Smooth muscle cell of the brain vasculature (primary cell): ENCODE results near the gene ASPHD1.
A peak's percentile ranks its signal among the peaks of the same experiment; 100 is the strongest.
"Not testable (repeated sequence)": the region's sequence is repeated elsewhere in the genome, so short reads cannot be mapped to it uniquely, and the experiment has no call there.

Source experiments
- DNase-seq: peaks from one replicate; pipeline ENCODE4 v3.0.0-alpha.2; 2012; ENCODE audit warnings: low read depth, low spot score

The ASPHD1 gene

DNA sequence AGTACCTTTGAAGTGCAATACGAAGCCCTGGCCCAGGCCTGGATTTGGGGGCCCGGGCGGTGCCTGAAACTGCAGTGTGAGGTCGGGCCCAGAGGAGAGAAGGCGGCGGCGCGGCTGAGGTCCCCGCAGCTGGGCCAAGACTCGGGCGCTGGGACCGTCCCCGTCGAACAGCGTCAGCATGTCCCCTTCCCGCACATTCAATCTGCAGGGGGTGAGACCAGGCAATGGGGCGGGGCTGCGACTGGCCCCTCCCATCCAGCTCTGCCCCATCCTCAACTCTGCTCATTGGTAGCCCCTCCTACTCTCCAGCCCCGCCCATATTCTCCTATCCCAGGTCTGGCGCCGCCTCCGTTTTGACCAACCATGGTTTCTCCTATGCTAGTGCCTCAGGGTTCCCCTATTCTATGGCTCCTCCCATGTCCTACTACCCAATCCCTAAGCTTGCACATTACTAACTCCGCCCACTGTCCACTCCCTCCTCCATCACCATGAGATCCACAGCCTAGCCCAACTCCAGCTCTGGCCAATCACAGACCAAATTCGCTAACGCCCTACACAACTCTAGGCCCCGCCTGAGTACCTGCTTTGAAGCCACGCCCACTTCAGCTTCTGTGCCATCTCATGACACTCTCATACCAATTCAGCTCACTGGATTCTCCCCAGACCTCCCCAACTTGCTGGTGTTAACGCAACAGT, 22.9 kb upstream of the ASPHD1 start:
- no peak for DNase-seq

DNA sequence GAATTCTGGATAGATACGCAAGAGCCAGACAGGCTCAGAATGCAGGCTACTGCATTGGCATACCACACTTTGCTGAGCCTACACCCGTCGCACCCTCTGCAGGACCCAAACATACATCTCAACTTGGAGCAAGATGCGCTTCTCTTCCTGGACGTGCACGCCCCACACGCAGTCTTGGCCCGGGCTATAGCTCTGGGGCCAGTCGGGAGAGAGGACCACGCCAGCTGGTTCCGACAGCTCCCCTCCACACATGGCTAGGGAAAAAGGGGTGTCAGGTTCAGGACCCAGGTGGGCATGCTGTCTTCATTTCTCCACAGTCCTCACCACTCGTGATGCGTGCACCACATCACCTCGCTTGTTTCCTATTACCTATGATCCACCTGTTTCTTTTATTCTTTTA, 22.1 kb upstream of the ASPHD1 start:
- DNase-seq = no peak

DNA sequence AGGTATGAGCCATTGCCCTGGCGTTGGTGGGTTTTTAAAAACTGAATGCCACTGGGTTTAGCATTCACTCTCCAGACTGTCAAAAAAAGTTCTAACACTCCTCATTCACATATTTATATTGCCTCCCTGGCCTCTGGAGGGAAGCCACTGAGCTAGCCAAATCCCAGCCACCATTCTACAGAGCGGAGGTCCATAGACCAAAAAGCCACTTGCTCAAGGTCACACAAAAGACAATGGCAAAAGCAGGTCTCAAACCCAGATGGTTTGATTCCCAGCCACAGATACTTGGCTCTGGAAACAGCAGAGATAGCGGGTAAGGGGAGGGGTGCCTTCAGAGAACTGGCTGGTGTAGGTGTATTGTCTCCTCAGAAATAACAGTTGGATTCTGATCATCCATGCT, 19.2 kb upstream of the ASPHD1 start:
- DNase-seq = no peak

DNA sequence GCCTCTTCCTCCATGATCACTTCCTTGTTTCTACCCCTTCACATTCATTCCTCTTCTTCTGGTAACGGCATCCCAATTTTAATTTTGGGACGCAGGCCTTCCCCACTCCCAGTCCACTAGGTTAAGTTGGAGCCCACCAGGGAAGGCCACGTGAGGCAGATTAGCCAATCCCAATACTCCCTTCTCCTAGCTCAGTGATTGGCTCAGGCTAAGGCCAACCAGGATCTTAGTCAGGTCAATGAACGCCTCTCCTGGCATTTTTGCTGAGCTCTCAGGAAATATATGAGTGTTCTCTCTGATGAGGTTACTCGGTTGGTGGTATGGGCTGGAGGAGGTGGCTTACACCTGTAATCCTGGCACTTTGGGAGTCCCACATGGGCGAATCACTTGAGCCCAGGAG, 16.3 kb upstream of the ASPHD1 start:
- DNase-seq = no peak

DNA sequence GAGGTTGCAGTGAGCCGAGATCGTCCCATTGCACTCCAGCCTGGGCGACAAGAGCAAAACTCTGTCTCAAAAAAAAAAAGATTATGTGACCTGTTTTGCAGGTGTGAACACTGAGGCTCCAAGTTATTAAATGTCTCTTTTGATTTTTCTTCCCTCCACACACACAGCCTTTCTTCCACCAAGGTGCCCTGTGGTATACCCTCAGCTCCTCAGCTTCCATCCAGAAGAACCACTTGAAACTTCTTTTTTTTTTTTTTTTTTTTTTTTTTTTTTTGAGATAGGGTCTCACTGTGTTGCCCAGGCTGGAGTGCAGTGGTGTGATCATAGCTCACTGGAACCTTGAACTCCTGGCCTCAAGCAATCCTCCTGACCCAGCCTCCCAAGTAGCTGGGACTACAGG, 10.9 kb upstream of the ASPHD1 start:
- not testable (repeated sequence) for DNase-seq

DNA sequence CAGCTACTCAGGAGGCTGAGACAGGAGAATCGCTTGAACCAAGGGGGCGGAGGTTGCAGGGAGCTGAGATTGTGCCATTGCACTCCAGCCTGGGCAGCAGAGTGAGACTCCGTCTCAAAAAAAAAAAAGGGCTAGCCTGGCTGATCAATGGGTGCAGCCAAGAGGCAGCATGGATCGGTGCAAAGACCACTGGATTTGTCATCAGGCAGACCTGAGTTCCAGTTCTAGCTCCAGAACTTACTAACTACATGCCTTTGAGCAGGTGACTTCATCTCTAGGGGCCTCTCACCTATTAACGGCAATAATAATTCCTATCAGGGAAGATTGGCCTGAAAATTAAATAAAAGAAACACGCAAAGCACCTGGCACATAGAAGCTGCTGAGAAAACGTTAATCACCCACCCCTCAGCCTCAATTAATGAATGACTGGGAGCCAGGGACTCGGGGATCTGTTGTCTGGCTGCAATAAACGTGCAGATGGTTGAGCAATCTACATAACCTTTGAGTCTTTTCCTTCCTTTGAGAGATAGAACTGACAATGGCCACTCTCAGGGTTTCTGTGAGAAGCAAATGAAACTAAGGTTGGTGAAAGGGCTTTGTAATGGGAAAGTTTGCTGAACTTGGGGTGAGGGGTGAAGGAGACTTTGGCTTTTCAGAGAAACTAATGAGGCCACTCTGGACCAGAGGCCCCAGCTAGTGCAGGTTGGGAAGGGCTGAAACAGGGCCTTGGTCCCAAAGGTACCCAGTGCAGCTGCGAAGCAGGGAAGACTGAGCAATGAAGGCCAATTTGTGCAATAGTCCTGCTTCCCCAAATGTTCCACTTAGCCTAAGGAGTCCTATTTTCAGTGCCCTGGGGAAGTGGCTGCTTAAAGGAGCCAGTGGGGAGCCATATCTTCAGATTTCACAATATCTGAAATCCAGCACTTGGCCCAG, 8.5 kb upstream of the ASPHD1 start:
- no peak for DNase-seq

DNA sequence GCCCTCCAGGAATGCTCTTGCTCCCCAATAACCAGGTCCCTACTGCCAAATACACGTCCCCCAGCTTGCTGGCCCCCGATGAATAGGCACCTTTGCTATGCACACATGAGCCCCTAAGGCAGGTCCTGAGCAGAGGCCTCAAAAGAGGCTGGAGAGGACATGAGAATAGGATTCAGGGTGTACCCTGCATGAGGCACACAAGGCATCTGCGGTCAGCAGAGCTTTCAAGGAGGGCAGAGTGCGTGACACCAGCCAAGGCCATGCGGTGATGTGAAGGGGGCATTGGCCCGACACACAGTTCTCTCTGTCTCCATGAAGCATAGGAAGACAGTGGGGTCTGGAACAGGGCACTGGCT, 7.9 kb upstream of the ASPHD1 start:
- no peak for DNase-seq

DNA sequence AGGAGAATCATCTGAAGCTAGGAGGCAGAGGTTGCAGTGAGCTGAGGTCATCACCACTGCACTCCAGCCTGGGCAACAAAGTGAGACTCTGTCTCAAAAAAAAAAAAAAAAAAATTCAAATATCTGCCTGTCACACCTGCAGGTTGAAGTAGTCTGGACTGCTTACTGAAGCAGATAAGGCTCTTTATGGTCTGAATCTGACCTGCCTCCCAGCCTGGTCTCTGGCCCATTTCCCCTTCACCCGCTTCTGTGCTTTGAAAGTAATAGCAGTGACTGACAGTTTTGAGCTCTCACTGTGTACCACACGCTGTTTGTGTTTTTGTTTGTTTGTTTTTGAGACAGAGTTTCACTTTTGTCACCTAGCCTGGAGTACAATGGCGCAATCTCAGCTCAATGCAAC, 6.7 kb upstream of the ASPHD1 start:
- no peak for DNase-seq

DNA sequence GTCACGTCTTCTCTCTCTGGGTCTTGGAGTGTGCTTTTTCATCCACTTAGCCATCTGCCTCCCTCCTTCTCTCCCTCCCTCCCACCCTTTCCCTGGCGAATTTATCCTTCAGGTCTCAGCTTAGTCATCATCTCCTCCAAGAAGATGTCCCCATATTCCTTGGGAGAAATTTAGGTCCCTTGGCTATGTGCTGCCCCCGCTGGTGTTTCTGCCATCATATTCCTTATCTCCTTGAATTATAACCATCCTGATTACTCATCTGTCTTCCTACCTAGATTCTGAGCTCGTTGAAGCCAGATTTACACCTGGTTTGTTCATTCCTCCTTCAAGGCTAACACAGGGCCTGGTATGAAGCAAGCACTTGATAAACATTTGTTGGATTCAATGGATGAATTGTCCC, 5.9 kb upstream of the ASPHD1 start:
- DNase-seq = no peak

DNA sequence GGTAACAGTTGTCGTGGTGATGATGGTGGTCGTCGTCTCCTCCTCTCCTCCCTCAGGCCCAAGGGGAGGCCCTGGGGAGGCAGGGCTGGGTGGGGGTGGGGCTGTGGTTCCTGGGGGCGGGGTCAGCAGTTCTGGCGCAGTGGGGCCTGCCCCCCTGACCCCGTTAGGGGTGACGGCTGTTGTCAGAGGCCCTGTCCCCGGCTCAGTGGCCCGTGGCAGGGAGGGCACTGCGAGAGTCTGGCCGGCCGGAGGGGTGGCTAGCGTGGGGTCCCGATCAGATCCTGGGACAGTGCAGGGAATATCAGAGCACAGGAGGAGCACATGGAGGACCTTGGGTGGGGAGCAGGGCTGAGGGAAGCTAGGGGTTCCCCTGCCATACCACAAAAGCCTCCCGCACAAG, 3.4 kb upstream of the ASPHD1 start:
- DNase-seq = no peak

DNA sequence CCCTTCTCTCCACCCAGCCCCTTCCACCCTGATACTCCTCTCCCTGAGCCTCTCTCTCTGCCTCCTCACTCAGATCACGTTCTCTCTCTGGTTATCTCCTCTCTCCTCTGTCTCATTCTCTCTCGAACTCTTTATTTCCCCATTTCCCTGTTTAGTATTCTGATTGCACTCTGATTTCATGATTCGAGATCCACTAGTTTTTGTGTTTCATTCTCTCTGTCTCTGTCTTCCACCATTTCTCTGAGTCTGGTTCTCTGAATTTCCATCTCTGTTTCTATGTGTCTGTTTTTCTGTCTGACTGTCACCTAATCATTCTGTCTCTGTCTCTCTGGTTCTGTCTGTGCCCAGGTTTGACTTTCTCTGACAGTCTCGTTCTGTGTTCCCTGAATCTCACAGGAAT, 3.0 kb upstream of the ASPHD1 start:
- no peak for DNase-seq

DNA sequence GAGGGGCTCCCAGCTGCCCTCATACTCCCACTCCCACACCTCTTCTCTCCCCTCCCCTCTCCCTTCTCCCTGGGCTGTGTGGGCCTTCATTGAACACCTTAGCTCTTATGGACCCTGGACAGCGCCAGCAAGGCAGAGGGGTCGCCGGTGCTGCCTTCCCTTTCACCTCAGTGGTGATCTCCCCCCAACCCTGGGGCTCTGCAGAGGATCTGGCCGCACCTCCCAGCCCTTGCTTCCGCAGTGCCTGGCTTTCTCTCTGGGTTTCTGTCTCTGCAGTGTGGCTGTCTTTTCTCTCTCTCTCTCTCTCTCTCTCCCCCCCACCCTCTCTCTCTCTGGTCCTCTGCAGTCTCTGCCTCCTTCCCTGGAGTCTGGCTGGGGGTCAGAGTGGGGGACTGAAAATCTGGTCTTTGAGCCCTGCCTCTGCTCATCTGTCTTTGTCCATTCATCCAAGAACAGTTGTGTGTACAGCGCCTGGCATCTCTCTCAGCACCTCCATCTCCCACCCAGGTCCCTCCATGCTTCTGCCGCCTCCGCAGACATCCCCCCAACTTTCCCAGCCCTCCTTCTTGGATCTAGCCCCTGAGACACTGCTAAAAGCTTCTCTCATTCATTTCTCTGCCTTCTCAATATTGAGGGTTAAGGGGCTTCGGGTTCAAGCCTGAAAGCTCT, 2.0 kb upstream of the ASPHD1 start:
- no peak for DNase-seq

DNA sequence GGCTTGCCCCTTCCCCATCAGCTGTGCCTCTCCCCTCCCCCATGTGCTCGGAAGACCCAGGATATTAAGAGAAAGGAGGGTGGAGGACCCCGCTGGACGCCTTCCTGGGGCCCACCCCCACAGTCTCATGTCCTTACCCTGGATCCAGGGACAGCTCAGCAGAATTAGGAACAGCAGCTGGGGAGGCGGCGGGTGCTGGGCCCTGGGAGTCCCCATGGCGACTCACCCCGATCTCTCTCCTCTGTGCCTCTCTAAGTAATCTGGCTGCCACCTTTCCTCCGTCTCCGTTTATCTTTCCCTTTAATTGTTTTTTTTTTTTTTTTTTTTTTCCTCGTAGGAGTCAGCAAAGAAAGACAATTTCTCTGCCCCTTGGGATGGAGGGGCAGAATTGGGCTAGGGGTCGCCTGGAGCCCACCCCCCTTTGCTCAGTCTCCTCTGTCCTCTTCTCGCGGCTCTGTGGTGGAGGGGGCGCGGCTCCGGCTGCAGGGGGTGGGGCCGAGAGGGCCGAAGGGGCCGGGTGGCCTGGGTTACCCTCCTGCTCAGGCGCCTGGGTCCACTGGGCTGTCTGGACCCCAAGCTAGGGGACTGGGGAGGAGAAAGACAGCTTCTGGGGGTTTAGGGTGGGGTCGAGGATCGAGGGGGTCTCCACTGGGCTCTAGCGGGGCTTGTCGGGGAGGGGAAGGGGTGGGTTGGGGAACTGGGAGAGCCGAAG, 1.3 kb upstream of the ASPHD1 start:
- no peak for DNase-seq

DNA sequence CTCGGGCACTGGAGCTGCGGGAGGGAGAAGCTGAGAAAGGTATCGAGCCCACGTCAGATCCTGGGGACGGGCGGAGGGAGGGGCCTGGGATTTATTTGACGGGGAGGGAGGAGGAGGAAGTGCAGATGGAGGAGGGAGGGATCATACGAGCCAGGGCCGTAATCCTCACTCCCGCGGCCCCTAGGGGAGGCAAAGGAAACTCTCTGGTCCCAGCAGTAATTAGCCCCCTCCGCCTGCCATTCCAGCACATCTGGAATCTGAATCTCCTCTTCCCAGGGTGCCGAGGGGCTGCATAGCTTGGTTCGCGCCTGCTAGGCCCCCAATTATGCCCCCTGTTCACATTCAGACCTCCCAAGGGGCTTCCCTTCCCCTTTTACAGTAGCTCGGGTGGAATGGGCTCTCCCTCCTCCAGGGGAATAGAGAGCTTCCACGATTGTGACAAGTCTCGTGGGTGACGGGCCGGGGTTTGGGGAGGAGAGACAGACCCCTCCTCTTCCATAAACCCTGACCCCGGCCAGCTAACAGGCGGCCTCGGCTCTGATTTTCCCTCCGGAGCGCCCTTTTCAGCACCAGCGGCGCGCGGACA, 679 bp upstream of the ASPHD1 start, which contains the start of gene SEZ6L2:
Gene SEZ6L2, minus strand, starts transcription at position 35 of the 586 bp plus-strand sequence. CDS start 531 bp downstream, outside the sequence.
- DNase-seq = peak; percentile 36

DNA sequence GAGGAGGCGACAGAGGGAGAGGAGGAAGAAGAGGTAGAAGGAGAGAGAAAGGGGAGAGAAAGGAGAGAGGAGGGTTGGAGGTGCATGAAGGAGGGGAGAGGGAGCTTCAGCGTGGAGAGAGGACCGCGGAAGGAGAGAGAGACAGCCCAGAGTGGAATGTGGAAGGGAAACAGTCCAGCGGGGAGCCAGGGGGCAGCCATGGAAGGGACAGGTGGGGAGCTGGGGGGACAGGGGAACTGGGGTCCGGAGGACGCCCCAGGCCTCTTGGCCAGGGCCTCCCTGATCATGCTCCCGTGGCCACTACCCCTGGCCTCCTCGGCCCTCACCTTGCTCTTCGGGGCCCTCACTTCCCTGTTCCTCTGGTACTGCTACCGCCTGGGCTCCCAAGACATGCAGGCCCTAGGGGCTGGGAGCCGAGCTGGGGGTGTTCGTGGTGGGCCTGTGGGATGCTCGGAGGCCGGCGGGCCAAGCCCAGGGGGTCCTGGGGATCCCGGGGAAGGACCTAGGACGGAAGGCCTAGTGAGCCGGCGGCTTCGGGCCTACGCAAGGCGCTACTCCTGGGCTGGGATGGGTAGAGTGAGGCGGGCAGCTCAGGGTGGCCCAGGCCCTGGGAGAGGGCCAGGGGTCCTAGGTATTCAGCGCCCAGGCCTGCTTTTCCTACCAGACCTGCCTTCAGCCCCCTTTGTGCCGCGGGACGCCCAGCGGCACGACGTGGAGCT, 759 bp downstream of the ASPHD1 start:
- DNase-seq = no peak

DNA sequence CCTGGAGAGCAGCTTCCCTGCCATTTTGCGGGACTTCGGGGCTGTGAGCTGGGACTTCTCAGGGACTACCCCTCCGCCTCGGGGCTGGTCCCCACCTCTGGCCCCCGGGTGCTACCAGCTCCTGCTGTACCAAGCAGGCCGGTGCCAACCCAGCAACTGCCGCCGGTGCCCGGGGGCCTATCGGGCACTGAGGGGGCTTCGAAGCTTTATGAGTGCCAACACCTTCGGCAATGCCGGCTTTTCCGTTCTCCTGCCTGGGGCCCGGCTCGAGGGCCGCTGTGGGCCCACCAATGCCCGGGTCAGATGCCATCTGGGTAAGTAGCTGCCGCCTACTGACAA, 1.3 kb downstream of the ASPHD1 start:
- no peak for DNase-seq

DNA sequence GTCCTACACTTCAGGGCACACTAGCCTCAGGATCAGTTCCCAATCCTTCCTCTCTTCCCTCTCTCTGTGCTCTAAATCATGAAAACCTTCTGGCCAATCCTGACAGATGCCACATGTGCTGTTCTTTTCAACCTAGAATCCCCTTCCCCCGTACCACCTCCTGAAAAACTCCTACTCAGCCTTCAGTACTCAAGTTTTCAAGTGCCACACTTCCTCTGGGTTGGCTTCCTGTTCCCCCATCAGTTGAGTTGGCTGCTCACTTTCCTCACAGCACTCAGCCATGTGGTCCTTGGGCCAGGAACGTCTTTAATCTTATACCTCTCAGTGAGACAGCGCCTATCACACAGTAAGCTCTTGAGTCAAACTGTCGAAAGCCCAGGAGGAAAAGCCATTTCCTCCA, 3.3 kb downstream of the ASPHD1 start:
- no peak for DNase-seq

DNA sequence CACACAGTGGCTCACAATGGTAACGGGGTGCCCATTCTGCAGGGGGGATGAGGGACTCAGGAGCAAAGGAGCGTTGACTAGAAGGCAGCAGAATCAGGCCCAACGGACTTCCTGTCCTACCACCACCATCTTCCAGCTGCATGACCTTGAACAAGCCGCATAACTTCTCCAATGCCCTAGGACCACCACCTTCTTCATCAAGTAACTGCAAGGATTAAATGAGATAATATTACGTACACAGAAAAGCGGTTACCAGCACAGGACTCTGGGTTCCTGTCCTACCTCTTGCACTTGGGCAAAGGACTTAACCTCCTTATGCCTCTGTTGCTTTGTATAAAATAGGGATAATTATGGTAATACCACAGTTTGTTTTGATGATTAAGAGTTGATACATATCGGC, 4.7 kb downstream of the ASPHD1 start:
- DNase-seq = no peak

DNA sequence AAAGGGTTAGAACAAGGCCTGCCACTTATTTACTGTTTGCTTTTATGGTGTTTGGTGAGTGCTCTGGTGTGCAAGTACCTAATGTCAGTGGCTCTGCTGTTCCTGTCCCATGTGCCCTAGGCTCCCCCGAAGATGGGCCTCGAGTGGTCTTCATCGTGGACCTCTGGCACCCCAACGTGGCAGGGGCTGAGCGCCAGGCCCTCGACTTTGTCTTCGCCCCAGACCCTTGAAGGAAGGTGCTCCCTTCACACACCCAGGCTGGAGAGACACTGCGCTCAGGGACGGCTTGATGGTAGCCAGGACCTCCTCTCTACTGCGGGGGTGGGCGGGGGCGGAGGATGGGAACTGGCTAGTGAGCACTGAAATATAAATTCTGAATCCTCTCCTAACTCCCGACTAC, 5.4 kb downstream of the ASPHD1 start:
- no peak for DNase-seq

DNA sequence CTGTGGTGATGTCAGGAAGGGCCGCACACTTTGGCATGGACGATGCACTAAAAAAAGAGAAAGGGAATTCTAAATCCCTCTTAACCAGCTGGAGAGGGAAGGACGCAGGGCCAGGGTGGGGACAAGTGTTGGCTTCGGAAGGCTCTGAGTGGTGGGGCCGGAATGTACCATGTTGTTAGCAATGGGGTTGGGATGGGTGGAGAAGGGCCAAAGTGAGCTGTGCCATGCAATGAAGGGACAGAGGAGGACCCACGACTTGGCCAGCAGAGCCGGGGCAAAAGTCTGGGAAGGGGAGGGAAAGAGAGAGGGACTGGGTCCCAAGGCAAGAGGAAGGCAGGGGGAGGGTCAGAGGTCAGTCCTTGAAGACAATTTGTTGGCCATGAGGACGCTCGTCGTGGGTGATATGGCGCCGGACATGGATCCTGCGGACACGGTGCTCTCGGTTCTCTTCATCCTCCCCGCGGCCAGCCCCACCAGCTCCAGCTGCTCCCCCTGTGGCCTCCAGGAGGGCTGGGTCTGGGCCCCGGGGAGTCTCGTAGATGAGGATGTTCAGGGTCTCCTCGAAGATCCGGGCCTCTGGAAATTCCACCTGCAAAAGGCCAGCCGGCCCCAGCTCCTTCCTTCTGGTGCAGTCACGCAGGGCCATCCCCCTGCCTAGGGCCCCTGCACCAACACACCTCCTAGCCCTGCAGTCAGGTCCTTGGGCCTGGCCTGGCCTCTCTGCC, 6.4 kb downstream of the ASPHD1 start:
- no peak for DNase-seq
